Esophagus squamous epithelium (tissue), 4 donors: Measurements from ENCODE around the gene SLBP.

ENCODE experiments used
- POLR2A ChIP-seq, 4 donors: fragments of 450-650 bp; IDR thresholded peaks; one replicate each; pipeline ENCODE4 v1.6.1; 2017; ENCODE audit warnings: antibody characterized with exemption in 4 of 4, mild to moderate bottlenecking in 4 of 4, moderate library complexity in 3 of 4
- TF ChIP-seq, protein P1 (sequence below), 6 experiments: fragments of 450-650 bp in 4 of 6; fragments of 200-600 bp in 2 of 6; sonication (generic) in 2 of 6; IDR thresholded peaks; one replicate each; pipeline ENCODE4 v1.5.1; 2016 to 2019; ENCODE audit warnings: antibody characterized with exemption in 6 of 6, mild to moderate bottlenecking in 4 of 6, moderate library complexity in 4 of 6

- TF ChIP-seq, protein P1, sequence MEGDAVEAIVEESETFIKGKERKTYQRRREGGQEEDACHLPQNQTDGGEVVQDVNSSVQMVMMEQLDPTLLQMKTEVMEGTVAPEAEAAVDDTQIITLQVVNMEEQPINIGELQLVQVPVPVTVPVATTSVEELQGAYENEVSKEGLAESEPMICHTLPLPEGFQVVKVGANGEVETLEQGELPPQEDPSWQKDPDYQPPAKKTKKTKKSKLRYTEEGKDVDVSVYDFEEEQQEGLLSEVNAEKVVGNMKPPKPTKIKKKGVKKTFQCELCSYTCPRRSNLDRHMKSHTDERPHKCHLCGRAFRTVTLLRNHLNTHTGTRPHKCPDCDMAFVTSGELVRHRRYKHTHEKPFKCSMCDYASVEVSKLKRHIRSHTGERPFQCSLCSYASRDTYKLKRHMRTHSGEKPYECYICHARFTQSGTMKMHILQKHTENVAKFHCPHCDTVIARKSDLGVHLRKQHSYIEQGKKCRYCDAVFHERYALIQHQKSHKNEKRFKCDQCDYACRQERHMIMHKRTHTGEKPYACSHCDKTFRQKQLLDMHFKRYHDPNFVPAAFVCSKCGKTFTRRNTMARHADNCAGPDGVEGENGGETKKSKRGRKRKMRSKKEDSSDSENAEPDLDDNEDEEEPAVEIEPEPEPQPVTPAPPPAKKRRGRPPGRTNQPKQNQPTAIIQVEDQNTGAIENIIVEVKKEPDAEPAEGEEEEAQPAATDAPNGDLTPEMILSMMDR (IDR thresholded peaks at IDR 0.05) = no peak
- no peak for TF ChIP-seq POLR2A (IDR thresholded peaks at IDR 0.05)
Measured at GRCh38 chr4:1711571-1712215, 426 bp downstream of the SLBP start.
